H1 (cell line): ENCODE measurements around the gene PDZD11. TPM values are rescaled to one million over a fixed set of nuclear protein-coding genes. Genes with fewer than 3 reads are reported as not detected.

Experiments
- CTCF ChIA-PET: fragments of 300-600 bp; sonication (Branson Sonifier 250); formaldehyde crosslinking; loops from one replicate; lab custom pipeline; 2021; ENCODE audit not compliant: partially characterized antibody; lab: Charles Lee
- POLR2A ChIA-PET: fragments of 300-600 bp; sonication (Branson Sonifier 250); formaldehyde crosslinking; loops from one replicate; lab custom pipeline; 2021; ENCODE audit warnings: inconsistent platforms; ENCODE audit not compliant: partially characterized antibody; lab: Charles Lee
- DNase-seq, 2 experiments: peaks; one replicate each; pipeline versions ENCODE4 v3.0.0 to v3.0.0-alpha.2; 2010 to 2022; ENCODE audit warnings: low spot score in 2 of 2, low read depth in 1 of 2, mixed read lengths in 1 of 2
- FAIRE-seq: peaks from 2 replicates; lab custom pipeline; 2011; peaks lifted over from hg19 to GRCh38; lab: Jason Lieb, UNC
- H2AFZ ChIP-seq: 2 replicates; pipeline ENCODE4 v1.8.1; 2012; ENCODE audit warnings: low read length, inconsistent platforms
- H2AK5ac ChIP-seq: 2 replicates; pipeline ENCODE4 v1.6.1; 2013; ENCODE audit warnings: low read depth, low read length
- H2BK120ac ChIP-seq: replicated peaks from 2 replicates; pipeline ENCODE3; 2013; ENCODE audit warnings: low read depth, low read length, inconsistent platforms
- H2BK12ac ChIP-seq: 2 replicates; pipeline ENCODE4 v1.6.1; 2013; ENCODE audit warnings: low read depth, low read length
- H2BK15ac ChIP-seq: 2 replicates; pipeline ENCODE4 v1.6.1; 2013; ENCODE audit warnings: low read length
- H2BK20ac ChIP-seq: 2 replicates; pipeline ENCODE4 v1.6.1; 2013; ENCODE audit warnings: low read length
- H2BK5ac ChIP-seq: 2 replicates; pipeline ENCODE4 v1.6.1; 2013; ENCODE audit warnings: low read depth, low read length
- H3K14ac ChIP-seq: 2 replicates; pipeline ENCODE4 v1.6.1; 2013; ENCODE audit warnings: inconsistent platforms; ENCODE audit not compliant: insufficient read length
- H3K18ac ChIP-seq: 2 replicates; pipeline ENCODE4 v1.6.1; 2013; ENCODE audit warnings: low read length; ENCODE audit errors: extremely low read depth
- H3K23ac ChIP-seq: 2 replicates; pipeline ENCODE4 v1.6.1; 2013; ENCODE audit warnings: inconsistent platforms; ENCODE audit not compliant: insufficient read length
- H3K23me2 ChIP-seq: 2 replicates; pipeline ENCODE4 v1.6.1; 2013; ENCODE audit warnings: low read depth, low read length
- H3K27ac ChIP-seq: 2 replicates; pipeline ENCODE4 v1.6.1; 2011; ENCODE audit warnings: low read depth, low read length, inconsistent platforms
- H3K27me3 ChIP-seq, 4 experiments: replicated peaks in 1 of 4; 1 replicate in 1 of 4; 2 replicates in 3 of 4; pipeline versions ENCODE4 v1.6.1 to v1.8.1; 2011 to 2013; ENCODE audit warnings: low read length in 3 of 4, mild to moderate bottlenecking in 3 of 4, inconsistent platforms in 2 of 4, mixed read lengths in 2 of 4, moderate library complexity in 1 of 4; ENCODE audit not compliant: control insufficient read depth in 3 of 4, insufficient read depth in 3 of 4; ENCODE audit errors: extremely low read depth in 1 of 4
- H3K36me3 ChIP-seq, 4 experiments: 2 replicates each; pipeline versions ENCODE4 v1.6.1 to v1.8.1; 2011 to 2013; ENCODE audit warnings: mild to moderate bottlenecking in 4 of 4, low read length in 3 of 4, moderate library complexity in 2 of 4, control low read depth in 1 of 4, inconsistent platforms in 1 of 4; ENCODE audit not compliant: insufficient read depth in 4 of 4, control insufficient read depth in 2 of 4
- H3K4ac ChIP-seq: replicated peaks from 2 replicates; pipeline ENCODE3; 2013; ENCODE audit warnings: low read length, low read depth, mixed read lengths, inconsistent platforms; ENCODE audit not compliant: insufficient read length
- H3K4me1 ChIP-seq, 4 experiments: replicated peaks in 1 of 4; 1 replicate in 1 of 4; 2 replicates in 3 of 4; pipeline versions ENCODE4 v1.6.1 to v1.8.1; 2011 to 2013; ENCODE audit warnings: low read length in 3 of 4, inconsistent platforms in 2 of 4, mixed read lengths in 1 of 4; ENCODE audit not compliant: insufficient read depth in 4 of 4, control insufficient read depth in 3 of 4
- H3K4me2 ChIP-seq, 2 experiments: 2 replicates each; pipeline versions ENCODE4 v1.6.1 to v1.8.1; 2011 to 2013; ENCODE audit warnings: low read depth in 2 of 2, low read length in 2 of 2, control low read depth in 1 of 2, inconsistent platforms in 1 of 2, mild to moderate bottlenecking in 1 of 2; ENCODE audit not compliant: insufficient read depth in 1 of 2
- H3K4me3 ChIP-seq, 4 experiments: fragments of 200-600, 300-600 bp in 1 of 4; sonication (generic), shearing (Covaris generic), sonication (Bioruptor Twin) in 1 of 4; 2 replicates each; pipeline versions ENCODE4 v1.5.1 to v1.8.1; 2011 to 2016; ENCODE audit warnings: low read length in 4 of 4, low read depth in 3 of 4, control low read depth in 2 of 4, inconsistent platforms in 2 of 4, mild to moderate bottlenecking in 2 of 4, mixed read lengths in 1 of 4, moderate library complexity in 1 of 4; ENCODE audit not compliant: insufficient read depth in 2 of 4; ENCODE audit errors: extremely low read depth in 1 of 4
- H3K56ac ChIP-seq: replicated peaks from 2 replicates; pipeline ENCODE3; 2013; ENCODE audit warnings: low read depth, mild to moderate bottlenecking, mixed read lengths, low read length, inconsistent platforms; ENCODE audit not compliant: insufficient read length
- H3K79me1 ChIP-seq: 2 replicates; pipeline ENCODE4 v1.6.1; 2013; ENCODE audit warnings: low read depth, low read length, control low read depth
- H3K79me2 ChIP-seq, 2 experiments: 2 replicates each; pipeline versions ENCODE4 v1.6.1 to v1.8.1; 2012 to 2013; ENCODE audit warnings: low read length in 2 of 2, mild to moderate bottlenecking in 2 of 2, inconsistent platforms in 1 of 2; ENCODE audit not compliant: insufficient read depth in 2 of 2, control insufficient read depth in 1 of 2
- H3K9ac ChIP-seq, 4 experiments: replicated peaks in 1 of 4; 1 replicate in 1 of 4; 2 replicates in 3 of 4; pipeline versions ENCODE4 v1.6.1 to v1.8.1; 2011 to 2013; ENCODE audit warnings: low read depth in 3 of 4, low read length in 3 of 4, control low read depth in 2 of 4, mild to moderate bottlenecking in 2 of 4, moderate library complexity in 2 of 4, inconsistent platforms in 1 of 4; ENCODE audit errors: extremely low read depth in 1 of 4
- H3K9me3 ChIP-seq, 2 experiments: 2 replicates each; pipeline versions ENCODE4 v1.6.1 to v1.8.1; 2012 to 2013; ENCODE audit warnings: mild to moderate bottlenecking in 2 of 2, moderate library complexity in 2 of 2, control low read depth in 1 of 2, inconsistent platforms in 1 of 2, low read depth in 1 of 2, low read length in 1 of 2, mixed read lengths in 1 of 2; ENCODE audit not compliant: insufficient read depth in 2 of 2
- H4K20me1 ChIP-seq, 2 experiments: replicated peaks in 1 of 2; 2 replicates each; pipeline versions ENCODE3 to v1.8.1; 2011 to 2013; ENCODE audit warnings: inconsistent platforms in 2 of 2, low read length in 2 of 2, mild to moderate bottlenecking in 1 of 2; ENCODE audit not compliant: insufficient read depth in 2 of 2, control insufficient read depth in 1 of 2
- H4K5ac ChIP-seq: 2 replicates; pipeline ENCODE4 v1.6.1; 2013; ENCODE audit warnings: low read length, low read depth, mixed read lengths, inconsistent platforms; ENCODE audit not compliant: insufficient read length
- H4K8ac ChIP-seq: 2 replicates; pipeline ENCODE4 v1.8.0; 2013; ENCODE audit warnings: mild to moderate bottlenecking, moderate library complexity, low read length, inconsistent platforms; ENCODE audit not compliant: insufficient read depth; ENCODE audit errors: extremely low read depth
- H4K91ac ChIP-seq: replicated peaks from 2 replicates; pipeline ENCODE3; 2013; ENCODE audit warnings: low read length, mixed read lengths, inconsistent platforms; ENCODE audit not compliant: insufficient read length
- CEBPB ChIP-seq: IDR thresholded peaks from 2 replicates; pipeline ENCODE4 v1.6.1; 2012; ENCODE audit warnings: low read depth, low read length
- CHD1 ChIP-seq: IDR thresholded peaks from 2 replicates; pipeline ENCODE4 v1.6.1; 2012; ENCODE audit warnings: low read depth, low read length, improper control_type of control experiment
- GTF2F1 ChIP-seq: IDR thresholded peaks from 2 replicates; pipeline ENCODE4 v1.6.1; 2012; ENCODE audit warnings: low read depth, low read length, improper control_type of control experiment, borderline replicate concordance
- HDAC2 ChIP-seq, 2 experiments: fragments of 300-600 bp in 1 of 2; sonication (generic) in 1 of 2; IDR thresholded peaks; 2 replicates each; pipeline ENCODE4 v1.6.1; 2011 to 2012; ENCODE audit warnings: low read depth in 2 of 2, low read length in 2 of 2, mild to moderate bottlenecking in 2 of 2, moderate library complexity in 2 of 2, borderline replicate concordance in 1 of 2, inconsistent platforms in 1 of 2
- MAFK ChIP-seq: IDR thresholded peaks from 2 replicates; pipeline ENCODE4 v1.6.1; 2012; ENCODE audit warnings: low read depth, mild to moderate bottlenecking, improper control_type of control experiment, low read length
- RBBP5 ChIP-seq: IDR thresholded peaks from 2 replicates; pipeline ENCODE4 v1.7.1; 2012; ENCODE audit warnings: low read depth, mild to moderate bottlenecking, inconsistent platforms, low read length, moderate library complexity, borderline replicate concordance
- SIRT6 ChIP-seq: IDR thresholded peaks from one replicate; pipeline ENCODE4 v1.7.1; 2012; ENCODE audit warnings: low read length, inconsistent platforms
- SP2 ChIP-seq: IDR thresholded peaks from 2 replicates; pipeline ENCODE4 v1.6.1; 2012; ENCODE audit warnings: mild to moderate bottlenecking, low read length, inconsistent platforms
- SP4 ChIP-seq: IDR thresholded peaks from 2 replicates; pipeline ENCODE4 v1.6.1; 2012; ENCODE audit warnings: low read length, inconsistent platforms
- SUZ12 ChIP-seq: fragments of 200-600 bp; sonication (generic); IDR thresholded peaks from 2 replicates; pipeline ENCODE4 v1.6.1; 2012; ENCODE audit warnings: mild to moderate bottlenecking, inconsistent platforms, low read length, moderate library complexity, mixed read lengths
- TAF7 ChIP-seq: optimal IDR thresholded peaks from 2 replicates; pipeline ENCODE3; 2011; ENCODE audit warnings: low read depth, mild to moderate bottlenecking, inconsistent platforms, low read length, moderate library complexity, borderline replicate concordance
- TBP ChIP-seq: IDR thresholded peaks from 2 replicates; pipeline ENCODE4 v1.6.1; 2011; ENCODE audit warnings: low read depth, low read length, improper control_type of control experiment
- WGBS, 2 experiments: shearing (Covaris generic) in 1 of 2; methylation state at CpG; one replicate each; pipeline versions ENCODE4 v1.1.6 to v1.1.7; 2013 to 2015; ENCODE audit warnings: low lambda C conversion rate in 2 of 2, mixed read lengths in 2 of 2, inconsistent platforms in 1 of 2, low coverage in 1 of 2, missing lambda C conversion rate in 1 of 2; ENCODE audit not compliant: insufficient replicate concordance in 2 of 2, insufficient coverage in 1 of 2, insufficient read length in 1 of 2; ENCODE audit errors: extremely low coverage in 1 of 2, missing lambda C conversion rate in 1 of 2; 5-methylcytosine and 5-hydroxymethylcytosine counted together
- polyA plus RNA-seq, 7 experiments: library from polyadenylated mRNA; depleted of rRNA in 3 of 7; stranded (reverse) in 5 of 7; unstranded in 2 of 7; fragments of >200 nt in 5 of 7; fragments of 200-250 nt in 2 of 7; gene quantifications; 1 replicate in 5 of 7; 2 replicates in 1 of 7; 4 replicates in 1 of 7; pipeline versions ENCODE4 v1.2.1 to v1.2.3, GENCODE V29; 2011 to 2013; ENCODE audit warnings: missing spikeins in 2 of 7, mixed read lengths in 2 of 7
- total RNA-seq: library from RNA; stranded (reverse); fragmentation: NEBNext Ultra II Directional; extraction: Animal tissue kit (Norgen Biotek cat#: 25700); gene quantifications from 2 replicates; pipeline ENCODE4 v1.2.1, GENCODE V29; 2021
- TF ChIP-seq, protein P1 (sequence below): IDR thresholded peaks from 2 replicates; pipeline ENCODE4 v1.6.1; 2012; ENCODE audit warnings: inconsistent platforms

Gene PDZD11
- total and polyA plus RNA-seq, 2 of the 8 experiments (the other 6 are each of a cell fraction or from before 2014, with no cell fraction given) = 31.5 to 55.9 TPM

DNA sequence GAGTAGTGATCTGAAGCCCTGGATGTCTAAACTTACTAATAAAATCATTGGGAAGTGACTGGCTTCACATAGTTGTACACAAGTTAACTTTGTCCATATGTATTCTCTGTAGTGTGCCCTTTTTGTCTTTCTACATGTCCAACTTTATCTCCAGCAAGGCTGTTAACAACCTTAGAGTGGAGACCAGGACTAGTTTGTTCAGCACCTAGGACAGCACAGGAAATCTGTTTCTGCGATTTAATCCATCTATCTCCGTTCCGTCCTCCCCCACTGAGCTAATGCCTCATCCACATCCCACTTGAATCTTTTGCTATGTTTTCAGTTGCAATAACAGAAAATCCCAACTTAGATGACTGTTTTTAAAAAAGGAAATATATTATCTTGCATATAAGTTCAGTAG, 24.9 kb downstream of the PDZD11 start:
- no peak for DNase-seq
- no peak for FAIRE-seq
- no peak overlapping the region for H2BK15ac ChIP-seq
- TF ChIP-seq HDAC2 (IDR thresholded peaks at IDR 0.05; ENCODE audit: borderline replicate concordance in 1 of 2, low read depth in 2 of 2, low read length in 2 of 2) = no peak
- TF ChIP-seq SP4 = no peak
- no peak for TF ChIP-seq SP2
- TF ChIP-seq, protein P1, sequence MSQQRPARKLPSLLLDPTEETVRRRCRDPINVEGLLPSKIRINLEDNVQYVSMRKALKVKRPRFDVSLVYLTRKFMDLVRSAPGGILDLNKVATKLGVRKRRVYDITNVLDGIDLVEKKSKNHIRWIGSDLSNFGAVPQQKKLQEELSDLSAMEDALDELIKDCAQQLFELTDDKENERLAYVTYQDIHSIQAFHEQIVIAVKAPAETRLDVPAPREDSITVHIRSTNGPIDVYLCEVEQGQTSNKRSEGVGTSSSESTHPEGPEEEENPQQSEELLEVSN = no peak
- no peak for TF ChIP-seq MAFK
- TF ChIP-seq TBP = no peak
- no peak for TF ChIP-seq CHD1
- TF ChIP-seq RBBP5 = no peak
- TF ChIP-seq GTF2F1 = no peak
- no peak for TF ChIP-seq CEBPB
- TF ChIP-seq SIRT6 = no peak
- TF ChIP-seq SUZ12 = no peak
- TF ChIP-seq TAF7 = no peak

More for the DNA sequence above, 24.9 kb downstream of the PDZD11 start:
- no peaks in the 10 kb centered on the region for H3K36me3 ChIP-seq
- peaks cover 0 to 2% (median 0%) of the 10 kb centered on the region in 4 experiments; a peak in 1 of 7 replicates for H3K4me1 ChIP-seq
- H3K79me1 ChIP-seq = no peaks in the 10 kb centered on the region
- H3K27ac ChIP-seq = no peak overlapping the region
- no peaks in the 10 kb centered on the region for H3K27me3 ChIP-seq
- H2BK20ac ChIP-seq = no peak overlapping the region
- H2AK5ac ChIP-seq = no peak overlapping the region
- H3K79me2 ChIP-seq = no peaks in the 10 kb centered on the region
- no peak overlapping the region for H3K23ac ChIP-seq
- no peak overlapping the region for H2BK120ac ChIP-seq
- H3K9me3 ChIP-seq = no peaks in the 10 kb centered on the region
- H4K8ac ChIP-seq = no peak overlapping the region
- H4K20me1 ChIP-seq = no peaks in the 10 kb centered on the region
- no peak overlapping the region for H2BK12ac ChIP-seq
- POLR2A ChIA-PET = no interaction called here
- H3K14ac ChIP-seq = no peak overlapping the region
- H3K23me2 ChIP-seq = no peaks in the 10 kb centered on the region
- H4K91ac ChIP-seq = no peak overlapping the region
- CTCF ChIA-PET = interaction anchor here (0.6 to 1.5 kb wide), 2 partner anchors 9 to 1285 kb away, joined by 3 to 4 read pairs; no protein-coding TSS in a partner anchor
- H3K4ac ChIP-seq = no peak overlapping the region
- no peak overlapping the region for H3K56ac ChIP-seq
- WGBS, 2 experiments = 73% methylated on average over 3 of the region's 3 CpGs; no CpG with 5 or more reads in 1 of the 2 experiments
- no peak overlapping the region for H3K9ac ChIP-seq
- H3K18ac ChIP-seq = no peak overlapping the region
- H2AFZ ChIP-seq = no peak overlapping the region
- no peak overlapping the region for H3K4me3 ChIP-seq
- H4K5ac ChIP-seq = no peak overlapping the region
- H2BK5ac ChIP-seq = no peak overlapping the region
- H3K4me2 ChIP-seq = no peak overlapping the region
